ENCODE measurements around the gene PCDHGB6. TPM values are rescaled to one million over a fixed set of nuclear protein-coding genes. Genes with fewer than 3 reads are reported as not detected.
"Not testable (repeated sequence)": the region's sequence is repeated elsewhere in the genome, so short reads cannot be mapped to it uniquely, and the experiment has no call there.

PCDHGB6 gene
- under 1 TPM in 2 of 6 donors, not detected in 4; 0.11 to 0.17 TPM for polyA plus RNA-seq (ENCODE audit: low read depth in 6 of 6)

DNA sequence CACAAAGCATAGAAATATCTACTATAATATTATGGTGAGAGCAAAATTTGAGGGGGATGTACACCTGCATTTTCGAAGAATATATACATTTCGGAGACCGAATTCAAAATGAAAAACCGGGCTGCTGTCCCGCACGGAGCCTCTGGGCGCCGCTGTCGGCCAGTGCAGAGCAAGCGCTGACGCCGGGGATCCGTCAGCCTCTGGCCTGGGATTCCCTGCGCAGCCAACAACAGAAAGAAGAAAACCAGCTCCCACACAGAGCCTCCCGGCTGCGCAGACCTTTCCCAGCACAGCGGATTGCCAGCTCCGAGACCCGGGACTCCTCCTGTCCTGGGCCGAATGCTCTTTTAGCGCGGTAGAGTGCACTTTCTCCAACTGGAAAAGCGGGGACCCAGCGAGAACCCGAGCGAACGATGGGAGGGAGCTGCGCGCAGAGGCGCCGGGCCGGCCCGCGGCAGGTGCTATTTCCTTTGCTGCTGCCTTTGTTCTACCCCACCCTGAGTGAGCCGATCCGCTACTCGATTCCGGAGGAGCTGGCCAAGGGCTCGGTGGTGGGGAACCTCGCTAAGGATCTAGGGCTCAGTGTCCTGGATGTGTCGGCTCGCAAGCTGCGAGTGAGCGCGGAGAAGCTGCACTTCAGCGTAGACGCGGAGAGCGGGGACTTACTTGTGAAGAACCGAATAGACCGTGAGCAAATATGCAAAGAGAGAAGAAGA is at the start of gene PCDHGB6:
PCDHGB6 (plus strand) TSS at position 232 of the 716 bp plus-strand sequence; CDS start at position 414, 182 bp downstream.
- Mint-ChIP-seq H3K4me3 (peak within 1 kb of the TSS; percentile 35 to 86 (median 62)), H3K27me3 (peaks cover 61 to 72% (median 63%) of the 10 kb centered on the region in 3 donors), H3K27ac (peak within 1 kb of the TSS in 3 of 6 donors; percentile 20 to 53 (median 28)), H3K4me1 (peaks cover 3 to 15% (median 4%) of the 10 kb centered on the region in 3 donors), H3K36me3 (peaks cover 11 to 50% of the 10 kb centered on the region in 2 donors), H3K9me3 (peaks cover 5 to 67% (median 41%) of the 10 kb centered on the region in 7 donors)
- ATAC-seq (ENCODE audit: low read depth in 2 of 2): peak; percentile 16 to 38
- DNase-seq: not testable (repeated sequence)

- peaks cover 19 to 76% (median 66%) of the 10 kb centered on the region in 7 donors for H3K9me3 Mint-ChIP-seq
- peak within 1 kb of the TSS in 5 of 6 donors; percentile 33 to 91 (median 65) for H3K27ac Mint-ChIP-seq
- DNase-seq (no peak), ATAC-seq (ENCODE audit: low read depth in 2 of 2) (peak; percentile 36 to 52)
- peak within 1 kb of the TSS; percentile 67 to 89 (median 84) for H3K4me3 Mint-ChIP-seq
- H3K36me3 Mint-ChIP-seq: peaks cover 26 to 65% of the 10 kb centered on the region in 2 donors
- H3K27me3 Mint-ChIP-seq: peaks cover 57 to 87% (median 75%) of the 10 kb centered on the region in 3 donors
- H3K4me1 Mint-ChIP-seq: peaks cover 0 to 12% (median 6%) of the 10 kb centered on the region in 3 donors
Observed at GRCh38 chr5:141359790-141360426, 47.9 kb upstream of the PCDHGB6 start, which contains the start of gene PCDHGB2. Gene PCDHGB2, plus strand, starts transcription at chr5:141359994. Its CDS starts 142 bp downstream, at chr5:141360136.

DNA sequence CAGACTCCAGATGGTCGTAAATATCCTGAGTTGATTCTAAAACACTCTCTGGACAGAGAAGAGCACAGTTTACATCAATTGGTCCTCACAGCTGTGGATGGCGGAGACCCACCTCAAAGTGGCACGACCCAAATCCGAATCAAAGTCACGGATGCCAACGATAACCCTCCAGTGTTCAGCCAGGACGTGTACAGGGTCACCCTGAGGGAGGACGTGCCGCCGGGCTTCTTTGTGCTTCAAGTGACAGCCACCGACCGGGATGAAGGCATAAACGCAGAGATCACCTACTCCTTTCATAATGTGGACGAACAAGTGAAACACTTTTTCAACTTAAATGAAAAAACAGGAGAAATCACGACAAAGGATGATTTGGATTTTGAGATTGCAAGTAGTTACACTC is 47.1 kb upstream of the PCDHGB6 start:
- H3K4me3 Mint-ChIP-seq: peak overlapping the region in 4 of 8 donors; percentile 33 to 88 (median 59)
- H3K27me3 Mint-ChIP-seq: peaks cover 64 to 87% (median 76%) of the 10 kb centered on the region in 3 donors
- peaks cover 25 to 78% (median 69%) of the 10 kb centered on the region in 7 donors for H3K9me3 Mint-ChIP-seq
- DNase-seq: no peak
- H3K36me3 Mint-ChIP-seq: peaks cover 26 to 66% of the 10 kb centered on the region in 2 donors
- H3K27ac Mint-ChIP-seq: peak overlapping the region in 2 of 6 donors; percentile 23 to 89
- peaks cover 0 to 12% (median 6%) of the 10 kb centered on the region in 3 donors for H3K4me1 Mint-ChIP-seq
- ATAC-seq (ENCODE audit: low read depth in 2 of 2): no peak

DNA sequence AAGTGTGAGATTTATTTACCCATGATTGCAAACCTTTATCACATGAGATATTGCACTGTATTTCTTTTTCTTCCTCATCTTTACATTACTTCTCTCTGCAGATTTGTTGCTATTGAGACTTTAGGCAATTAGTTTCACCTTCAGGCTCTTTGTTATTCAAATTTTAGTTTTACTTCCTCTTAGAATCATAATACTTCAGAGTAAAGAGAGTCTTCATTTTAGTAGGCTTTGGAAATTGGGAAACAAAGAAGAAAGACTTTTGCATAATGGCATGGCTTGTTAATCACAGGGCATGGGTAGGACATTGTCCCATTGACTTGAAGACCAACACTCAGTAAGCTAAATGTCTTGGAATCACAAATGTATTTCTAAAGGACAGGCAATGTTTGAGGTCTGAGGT is 45.1 kb upstream of the PCDHGB6 start:
- no peak for ATAC-seq (ENCODE audit: low read depth in 2 of 2)
- peak overlapping the region in 1 of 6 donors; percentile 56 for H3K27ac Mint-ChIP-seq
- peaks cover 22 to 80% (median 63%) of the 10 kb centered on the region in 7 donors for H3K9me3 Mint-ChIP-seq
- no peak for DNase-seq
- H3K36me3 Mint-ChIP-seq: peaks cover 26 to 60% of the 10 kb centered on the region in 2 donors
- H3K4me3 Mint-ChIP-seq: peak overlapping the region in 3 of 8 donors; percentile 10 to 34 (median 29)
- peaks cover 0 to 12% (median 6%) of the 10 kb centered on the region in 3 donors for H3K4me1 Mint-ChIP-seq
- H3K27me3 Mint-ChIP-seq: peaks cover 51 to 79% (median 71%) of the 10 kb centered on the region in 3 donors

GRCh38 chr5:141363952-141364660 is 43.7 kb upstream of the PCDHGB6 start, which contains the start of gene PCDHGA5:
Gene PCDHGA5, plus strand, starts transcription at chr5:141364162. Its CDS starts 169 bp downstream, at chr5:141364331.
- peaks cover 26 to 54% of the 10 kb centered on the region in 2 donors for H3K36me3 Mint-ChIP-seq
- H3K27me3 Mint-ChIP-seq: peaks cover 50 to 76% (median 75%) of the 10 kb centered on the region in 3 donors
- DNase-seq: no peak
- H3K4me3 Mint-ChIP-seq: peak within 1 kb of the TSS in 3 of 8 donors; percentile 38 to 70 (median 65)
- peaks cover 17 to 77% (median 60%) of the 10 kb centered on the region in 7 donors for H3K9me3 Mint-ChIP-seq
- H3K27ac Mint-ChIP-seq: peak within 1 kb of the TSS in 2 of 6 donors; percentile 77 to 88
- no peak for ATAC-seq (ENCODE audit: low read depth in 2 of 2)
- H3K4me1 Mint-ChIP-seq: peaks cover 0 to 12% (median 6%) of the 10 kb centered on the region in 3 donors

DNA sequence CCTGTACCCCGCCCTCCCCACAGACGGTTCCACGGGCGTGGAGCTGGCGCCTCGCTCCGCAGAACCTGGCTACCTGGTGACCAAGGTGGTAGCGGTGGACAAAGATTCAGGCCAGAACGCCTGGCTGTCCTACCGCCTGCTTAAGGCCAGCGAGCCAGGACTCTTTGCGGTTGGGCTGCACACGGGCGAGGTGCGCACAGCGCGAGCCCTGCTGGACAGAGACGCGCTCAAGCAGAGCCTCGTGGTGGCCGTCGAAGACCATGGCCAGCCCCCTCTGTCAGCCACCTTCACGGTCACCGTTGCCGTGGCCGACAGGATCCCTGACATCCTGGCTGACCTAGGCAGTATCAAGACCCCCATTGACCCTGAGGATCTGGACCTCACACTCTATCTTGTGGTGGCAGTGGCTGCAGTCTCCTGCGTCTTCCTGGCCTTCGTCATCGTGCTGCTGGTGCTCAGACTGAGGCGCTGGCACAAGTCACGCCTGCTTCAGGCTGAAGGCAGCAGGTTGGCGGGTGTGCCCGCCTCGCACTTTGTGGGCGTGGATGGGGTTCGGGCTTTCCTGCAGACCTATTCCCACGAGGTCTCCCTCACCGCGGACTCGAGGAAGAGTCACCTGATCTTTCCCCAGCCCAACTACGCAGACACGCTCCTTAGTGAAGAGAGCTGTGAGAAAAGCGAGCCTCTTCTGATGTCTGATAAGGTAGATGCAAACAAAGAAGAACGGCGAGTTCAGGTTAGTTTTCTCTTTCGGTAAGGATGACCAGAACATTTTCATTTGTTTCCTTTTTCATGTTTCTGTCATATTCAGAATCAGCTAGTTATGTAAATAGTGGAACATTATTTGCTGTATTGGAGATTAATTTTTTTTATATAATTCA is 41.6 kb upstream of the PCDHGB6 start:
- peaks cover 6 to 12% (median 12%) of the 10 kb centered on the region in 3 donors for H3K4me1 Mint-ChIP-seq
- peak overlapping the region in 1 of 8 donors; percentile 47 for H3K4me3 Mint-ChIP-seq
- H3K27me3 Mint-ChIP-seq: peaks cover 44 to 72% (median 71%) of the 10 kb centered on the region in 3 donors
- ATAC-seq (ENCODE audit: low read depth in 2 of 2) (no peak), DNase-seq (no peak)
- H3K27ac Mint-ChIP-seq: peak overlapping the region in 2 of 6 donors; percentile 69 to 73
- H3K36me3 Mint-ChIP-seq: peaks cover 13 to 49% of the 10 kb centered on the region in 2 donors
- H3K9me3 Mint-ChIP-seq: peaks cover 16 to 67% (median 52%) of the 10 kb centered on the region in 7 donors

GRCh38 chr5:141369994-141370848 is 37.6 kb upstream of the PCDHGB6 start, which contains the start of gene PCDHGB3:
Gene PCDHGB3, plus strand, starts transcription at chr5:141370242. Its CDS starts 153 bp downstream, at chr5:141370395.
- ATAC-seq (ENCODE audit: low read depth in 2 of 2): peak; percentile 56 to 70
- Mint-ChIP-seq H3K4me3 (peak within 1 kb of the TSS; percentile 44 to 85 (median 78)), H3K27me3 (peaks cover 54 to 79% (median 67%) of the 10 kb centered on the region in 3 donors), H3K9me3 (peaks cover 14 to 61% (median 44%) of the 10 kb centered on the region in 7 donors), H3K36me3 (peaks cover 4 to 37% of the 10 kb centered on the region in 2 donors), H3K4me1 (peaks cover 4 to 6% (median 6%) of the 10 kb centered on the region in 3 donors), H3K27ac (peak within 1 kb of the TSS in 2 of 6 donors; percentile 18 to 32)
- no peak for DNase-seq

GRCh38 chr5:141371572-141372475 is 36.0 kb upstream of the PCDHGB6 start:
- peaks cover 47 to 76% (median 53%) of the 10 kb centered on the region in 3 donors for H3K27me3 Mint-ChIP-seq
- peaks cover 8 to 58% (median 45%) of the 10 kb centered on the region in 7 donors for H3K9me3 Mint-ChIP-seq
- peaks cover 8 to 30% of the 10 kb centered on the region in 2 donors for H3K36me3 Mint-ChIP-seq
- peak overlapping the region in 1 of 8 donors; percentile 59 for H3K4me3 Mint-ChIP-seq
- H3K27ac Mint-ChIP-seq: peak overlapping the region in 1 of 6 donors; percentile 47
- DNase-seq: no peak
- peaks cover 4 to 6% (median 6%) of the 10 kb centered on the region in 3 donors for H3K4me1 Mint-ChIP-seq
- no peak for ATAC-seq (ENCODE audit: low read depth in 2 of 2)

GRCh38 chr5:141373673-141374317 is 34.0 kb upstream of the PCDHGB6 start, which contains the start of gene PCDHGA6:
Gene PCDHGA6, plus strand, starts transcription at chr5:141373891. Its CDS starts 193 bp downstream, at chr5:141374084.
- ATAC-seq (ENCODE audit: low read depth in 2 of 2) (no peak), DNase-seq (no peak)
- Mint-ChIP-seq H3K27ac (peak within 1 kb of the TSS in 1 of 6 donors; percentile 30), H3K4me3 (peak within 1 kb of the TSS in 5 of 8 donors; percentile 5 to 57 (median 29)), H3K27me3 (peaks cover 44 to 66% (median 44%) of the 10 kb centered on the region in 3 donors), H3K4me1 (peaks cover 4 to 6% (median 6%) of the 10 kb centered on the region in 3 donors), H3K9me3 (peaks cover 8 to 67% (median 45%) of the 10 kb centered on the region in 7 donors), H3K36me3 (peaks cover 8 to 30% of the 10 kb centered on the region in 2 donors)

All from naive B cell (primary cell).